8988T (cell line): ENCODE measurements around the gene PDXDC1.
"Not testable (repeated sequence)": the region's sequence is repeated elsewhere in the genome, so short reads cannot be mapped to it uniquely, and the experiment has no call there.

ENCODE experiments used
- DNase-seq: peaks from one replicate; pipeline ENCODE4 v3.0.0; 2011

Gene PDXDC1

GRCh38 chr16:15184000-15184399 lies 209.2 kb downstream of the PDXDC1 start:
- DNase-seq: not testable (repeated sequence)
